ENCODE measurements around the gene ITCH. TPM values are rescaled to one million over a fixed set of nuclear protein-coding genes. Genes with fewer than 3 reads are reported as not detected.

Gene ITCH
- polyA plus RNA-seq, 1 donor from 2014 or later = 39.5 TPM

GRCh38 chr20:34420146-34420545, 57.1 kb downstream of the ITCH start:
- no peaks in the 10 kb centered on the region for H3K27me3 ChIP-seq (ENCODE audit: insufficient read depth, low read depth, low read length)
- H3K9me2 ChIP-seq (ENCODE audit: insufficient read depth, low read length) = no peaks in the 10 kb centered on the region
- no peaks in the 10 kb centered on the region for H3K9me3 ChIP-seq (ENCODE audit: low read length)
- no peaks in the 10 kb centered on the region for H4K20me1 ChIP-seq (ENCODE audit: insufficient read depth)
- no peak overlapping the region for H3K4me3 ChIP-seq (ENCODE audit: low read length)
- no peaks in the 10 kb centered on the region for H3K79me2 ChIP-seq (replicated peaks; ENCODE audit: insufficient read depth, low read length)
- H3K27ac ChIP-seq (ENCODE audit: low read length) = peak overlapping the region; percentile 16
- H3K9ac ChIP-seq (ENCODE audit: low read length) = no peak overlapping the region
- no peak for TF ChIP-seq REST (IDR thresholded peaks at IDR 0.05; ENCODE audit: borderline replicate concordance)
- no peak for TF ChIP-seq CTCF (IDR thresholded peaks at IDR 0.05; ENCODE audit: poor library complexity, severe bottlenecking)
- no peak for TF ChIP-seq EP300 (conservative IDR thresholded peaks at IDR 0.05; ENCODE audit: poor library complexity, severe bottlenecking)
- TF ChIP-seq EZH2 (IDR thresholded peaks at IDR 0.05; ENCODE audit: borderline replicate concordance, insufficient read depth, low read length, poor library complexity, severe bottlenecking) = no peak
- TF ChIP-seq MXI1 (conservative IDR thresholded peaks at IDR 0.05; ENCODE audit: poor library complexity, severe bottlenecking) = no peak
- TF ChIP-seq RAD21 (conservative IDR thresholded peaks at IDR 0.05) = no peak
- TF ChIP-seq TAF1 (IDR thresholded peaks at IDR 0.05; ENCODE audit: low read depth) = no peak
- no peak for TF ChIP-seq SMC3 (conservative IDR thresholded peaks at IDR 0.05; ENCODE audit: poor library complexity)
- TF ChIP-seq POLR2AphosphoS5 (IDR thresholded peaks at IDR 0.05) = no peak
- no peak overlapping the region for H2AFZ ChIP-seq (ENCODE audit: low read depth, low read length)
- no peaks in the 10 kb centered on the region for H3F3A ChIP-seq (ENCODE audit: insufficient read depth, low read length, poor library complexity, severe bottlenecking)
- no peak overlapping the region for H3K4me2 ChIP-seq (ENCODE audit: low read length)
- peaks cover 6% of the 10 kb centered on the region for H3K36me3 ChIP-seq (ENCODE audit: insufficient read depth, low read length)

DNA sequence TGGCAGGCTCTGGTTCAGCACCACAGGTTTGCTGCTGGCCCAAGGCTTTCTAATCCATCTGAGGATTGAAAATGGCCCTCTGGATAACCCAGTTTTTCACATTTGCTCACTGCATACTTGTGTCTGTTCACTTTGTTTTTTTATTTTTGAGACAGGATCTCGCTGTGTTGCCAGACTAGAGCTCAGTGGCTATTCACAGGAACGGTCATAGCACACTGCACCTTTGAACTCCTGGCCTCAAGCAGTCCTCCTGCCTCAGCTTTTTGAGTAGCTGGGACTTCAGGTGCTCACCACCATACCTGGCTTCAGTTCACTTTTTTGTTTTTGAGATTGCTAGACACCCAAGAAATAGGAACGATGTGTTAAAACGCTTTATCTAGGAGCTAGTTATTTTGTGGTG, 57.9 kb downstream of the ITCH start:
- H3K36me3 ChIP-seq (ENCODE audit: insufficient read depth, low read length) = peaks cover 6% of the 10 kb centered on the region
- no peaks in the 10 kb centered on the region for H3K79me2 ChIP-seq (replicated peaks; ENCODE audit: insufficient read depth, low read length)
- no peak for TF ChIP-seq CTCF (IDR thresholded peaks at IDR 0.05; ENCODE audit: poor library complexity, severe bottlenecking)
- TF ChIP-seq POLR2AphosphoS5 (IDR thresholded peaks at IDR 0.05) = no peak
- TF ChIP-seq MXI1 (conservative IDR thresholded peaks at IDR 0.05; ENCODE audit: poor library complexity, severe bottlenecking) = no peak
- no peak for TF ChIP-seq RAD21 (conservative IDR thresholded peaks at IDR 0.05)
- no peak for TF ChIP-seq SMC3 (conservative IDR thresholded peaks at IDR 0.05; ENCODE audit: poor library complexity)
- no peak for TF ChIP-seq EP300 (conservative IDR thresholded peaks at IDR 0.05; ENCODE audit: poor library complexity, severe bottlenecking)
- no peak for TF ChIP-seq TAF1 (IDR thresholded peaks at IDR 0.05; ENCODE audit: low read depth)
- H3K4me2 ChIP-seq (ENCODE audit: low read length) = no peak overlapping the region
- H3K27me3 ChIP-seq (ENCODE audit: insufficient read depth, low read depth, low read length) = no peaks in the 10 kb centered on the region
- H3K9me3 ChIP-seq (ENCODE audit: low read length) = no peaks in the 10 kb centered on the region
- H3F3A ChIP-seq (ENCODE audit: insufficient read depth, low read length, poor library complexity, severe bottlenecking) = no peaks in the 10 kb centered on the region
- H3K9ac ChIP-seq (ENCODE audit: low read length) = no peak overlapping the region
- H3K27ac ChIP-seq (ENCODE audit: low read length) = no peak overlapping the region
- no peak overlapping the region for H3K4me3 ChIP-seq (ENCODE audit: low read length)
- no peak overlapping the region for H2AFZ ChIP-seq (ENCODE audit: low read depth, low read length)
- no peaks in the 10 kb centered on the region for H3K9me2 ChIP-seq (ENCODE audit: insufficient read depth, low read length)
- H4K20me1 ChIP-seq (ENCODE audit: insufficient read depth) = no peaks in the 10 kb centered on the region

All from neural cell (in vitro differentiated cells).